K562 (cell line): Measurements from ENCODE around the gene PPM1N. TPM values are rescaled to one million over a fixed set of nuclear protein-coding genes. Genes with fewer than 3 reads are reported as not detected.

Source experiments
- ADNP ChIP-seq: fragments of 200-800 bp; sonication (Bioruptor generic); IDR thresholded peaks from 2 replicates; pipeline ENCODE4 v1.6.1; 2016; ENCODE audit warnings: missing genetic modification characterization, missing compliant biosample characterization
- CTBP1 ChIP-seq: fragments of 450-650 bp; IDR thresholded peaks from 2 replicates; pipeline ENCODE4 v1.6.1; 2016; ENCODE audit warnings: borderline replicate concordance
- EP400 ChIP-seq: fragments of 450-650 bp; IDR thresholded peaks from 2 replicates; pipeline ENCODE4 v1.6.1; 2017; ENCODE audit warnings: antibody characterized with exemption, mild to moderate bottlenecking, moderate library complexity
- ERF ChIP-seq: fragments of 450-650 bp; formaldehyde crosslinking; IDR thresholded peaks from 2 replicates; pipeline ENCODE4 v1.4.0; 2020; ENCODE audit warnings: mild to moderate bottlenecking, mixed read lengths
- FOXK1 ChIP-seq: sonication (generic); formaldehyde crosslinking; IDR thresholded peaks from 2 replicates; pipeline ENCODE4 v1.8.0; 2022; ENCODE audit warnings: missing genetic modification reagents, mild to moderate bottlenecking, borderline replicate concordance
- HMGXB4 ChIP-seq: sonication (generic); formaldehyde crosslinking; IDR thresholded peaks from 2 replicates; pipeline ENCODE4 v1.8.1; 2023; ENCODE audit warnings: mild to moderate bottlenecking, missing genetic modification reagents
- IFI16 ChIP-seq: fragments of 250-450 bp; sonication (Bioruptor Pico); IDR thresholded peaks from 2 replicates; pipeline ENCODE4 v2.1.2; 2022; ENCODE audit warnings: mild to moderate bottlenecking, inconsistent platforms
- IRF9 ChIP-seq: fragments of 450-650 bp; IDR thresholded peaks from 2 replicates; pipeline ENCODE4 v1.6.1; 2016; ENCODE audit warnings: missing biosample characterization, missing genetic modification characterization
- MXD1 ChIP-seq: fragments of 250-450 bp; sonication (Bioruptor Pico); IDR thresholded peaks from 2 replicates; pipeline ENCODE4 v1.8.0; 2021; ENCODE audit warnings: borderline replicate concordance, mild to moderate bottlenecking, moderate library complexity; ENCODE audit not compliant: poor library complexity, severe bottlenecking
- NFYB ChIP-seq: IDR thresholded peaks from 2 replicates; pipeline ENCODE4 v1.6.1; 2011; ENCODE audit warnings: mild to moderate bottlenecking, moderate library complexity; ENCODE audit not compliant: insufficient read length; ENCODE audit errors: extremely low read depth
- PKNOX1 ChIP-seq: fragments of 450-650 bp; IDR thresholded peaks from 2 replicates; pipeline ENCODE4 v1.6.1; 2016
- POLR2G ChIP-seq: fragments of 200-400 bp; formaldehyde crosslinking; IDR thresholded peaks from 2 replicates; pipeline ENCODE4 v1.6.1; 2017; ENCODE audit warnings: low read depth, mild to moderate bottlenecking, antibody characterized with exemption, low read length, moderate library complexity
- PRPF4 ChIP-seq: fragments of 200-400 bp; formaldehyde crosslinking; IDR thresholded peaks from one replicate; pipeline ENCODE4 v1.6.1; 2017; ENCODE audit warnings: low read length, low read depth, mild to moderate bottlenecking; ENCODE audit not compliant: insufficient read depth, poor library complexity, severe bottlenecking
- RBBP5 ChIP-seq: fragments of 200-600 bp; sonication (generic); IDR thresholded peaks from 2 replicates; pipeline ENCODE4 v1.6.1; 2012; ENCODE audit warnings: borderline replicate concordance, mild to moderate bottlenecking, low read length, control low read depth, inconsistent platforms; ENCODE audit not compliant: insufficient read depth, poor library complexity, severe bottlenecking
- RBM22 ChIP-seq: fragments of 200-400 bp; formaldehyde crosslinking; IDR thresholded peaks from 2 replicates; pipeline ENCODE4 v1.6.1; 2018; ENCODE audit warnings: low read length, low read depth; ENCODE audit not compliant: poor library complexity, severe bottlenecking
- SLC30A9 ChIP-seq: fragments of 250-450 bp; sonication (Bioruptor Pico); IDR thresholded peaks from 2 replicates; pipeline ENCODE4 v1.8.0; 2022; ENCODE audit warnings: mild to moderate bottlenecking, moderate library complexity
- SMAD4 ChIP-seq: fragments of 250-450 bp; sonication (Bioruptor Pico); conservative IDR thresholded peaks from 2 replicates; pipeline ENCODE4 v1.8.0; 2021; ENCODE audit warnings: inconsistent platforms, mild to moderate bottlenecking, moderate library complexity
- TRIM24 ChIP-seq, 2 experiments: fragments of 450-650 bp; IDR thresholded peaks; 2 replicates each; pipeline ENCODE4 v1.6.1; 2016
- ZBED1 ChIP-seq: IDR thresholded peaks from 2 replicates; pipeline ENCODE4 v1.6.1; 2014
- ZKSCAN1 ChIP-seq: fragments of 150-350 bp; IDR thresholded peaks from 2 replicates; pipeline ENCODE4 v1.6.1; 2016; ENCODE audit warnings: low read depth, low read length
- ZNF212 ChIP-seq: fragments of 450-650 bp; formaldehyde crosslinking; IDR thresholded peaks from 2 replicates; pipeline ENCODE4 v1.4.0; 2020; ENCODE audit warnings: mild to moderate bottlenecking
- ZNF277 ChIP-seq: fragments of 250-450 bp; sonication (Bioruptor Pico); IDR thresholded peaks from 2 replicates; pipeline ENCODE4 v1.8.0; 2022; ENCODE audit warnings: inconsistent platforms, mild to moderate bottlenecking, moderate library complexity, borderline replicate concordance
- ZNF717 ChIP-seq: fragments of 250-450 bp; sonication (Bioruptor Pico); IDR thresholded peaks from 2 replicates; pipeline ENCODE4 v1.5.0; 2021
- polyA plus RNA-seq, 8 experiments: library from polyadenylated mRNA; depleted of rRNA in 4 of 8; stranded (reverse) in 5 of 8; unstranded in 3 of 8; fragments of >200 nt; fragmentation: Nextera tagmentation in 2 of 8; fragmentation: Illumina TruSeq in 1 of 8; extraction: Ambion mirVana in 2 of 8; extraction: Trizol in 1 of 8; gene quantifications; 2 replicates each; pipeline versions ENCODE4 v1.2.1 to v1.2.3, GENCODE V29; 2011 to 2014; ENCODE audit warnings: inconsistent platforms in 1 of 8, missing spikeins in 1 of 8
- total RNA-seq, 7 experiments: library from RNA; depleted of rRNA in 6 of 7; stranded (reverse); fragments of >200 nt in 6 of 7; fragmentation: Illumina TruSeq in 2 of 7; extraction: Trizol in 2 of 7; gene quantifications; 2 replicates each; pipeline versions ENCODE4 v1.2.1 to v1.2.3, GENCODE V29; 2011 to 2021; ENCODE audit warnings: low replicate concordance in 1 of 7

PPM1N gene
- total and polyA plus RNA-seq, 9 of the 15 experiments (the other 6 are each of a cell fraction or from before 2014, with no cell fraction given): 4.5 to 15.6 (median 8.7) TPM

- TF ChIP-seq POLR2G (peak; percentile 81), ZNF717 (CRISPR knock-in tag) (no peak), PRPF4 (no peak), IFI16 (no peak), NFYB (peak; percentile 37), SMAD4 (peak; percentile 67), MXD1 (CRISPR knock-in tag) (no peak), FOXK1 (no peak), ZNF212 (CRISPR knock-in tag) (no peak), RBBP5 (peak; percentile 62), PKNOX1 (peak; percentile 95), TRIM24 (IDR thresholded peaks at IDR 0.05) (peak in 1 of 2 experiments; percentile 36; a peak in 1 of 4 replicates), ZNF277 (CRISPR knock-in tag) (no peak), CTBP1 (peak; percentile 17; the same call in 1 of the 2 replicates), ERF (CRISPR knock-in tag) (no peak), RBM22 (no peak), IRF9 (tag) (no peak), HMGXB4 (CRISPR knock-in tag) (peak; percentile 60; the same call in 1 of the 2 replicates), EP400 (peak; percentile 55; the same call in 1 of the 2 replicates), ZKSCAN1 (no peak), ADNP (tag) (no peak; the same call in 1 of the 2 replicates), ZBED1 (no peak), SLC30A9 (CRISPR knock-in tag) (no peak)
These were observed 5.4 kb upstream of the PPM1N start (continued) for GRCh38 chr19:45492627-45493470.
